GM21786 (cell line): ENCODE measurements around the gene RUSC1.
"Not testable (repeated sequence)": the region's sequence is repeated elsewhere in the genome, so short reads cannot be mapped to it uniquely, and the experiment has no call there.

Experiments used
- ATAC-seq: cut with Tn5 transposase; IDR thresholded peaks from one replicate; pipeline ENCODE4 v1.9.1; 2021; ENCODE audit not compliant: unreplicated experiment

The RUSC1 gene, protein sequence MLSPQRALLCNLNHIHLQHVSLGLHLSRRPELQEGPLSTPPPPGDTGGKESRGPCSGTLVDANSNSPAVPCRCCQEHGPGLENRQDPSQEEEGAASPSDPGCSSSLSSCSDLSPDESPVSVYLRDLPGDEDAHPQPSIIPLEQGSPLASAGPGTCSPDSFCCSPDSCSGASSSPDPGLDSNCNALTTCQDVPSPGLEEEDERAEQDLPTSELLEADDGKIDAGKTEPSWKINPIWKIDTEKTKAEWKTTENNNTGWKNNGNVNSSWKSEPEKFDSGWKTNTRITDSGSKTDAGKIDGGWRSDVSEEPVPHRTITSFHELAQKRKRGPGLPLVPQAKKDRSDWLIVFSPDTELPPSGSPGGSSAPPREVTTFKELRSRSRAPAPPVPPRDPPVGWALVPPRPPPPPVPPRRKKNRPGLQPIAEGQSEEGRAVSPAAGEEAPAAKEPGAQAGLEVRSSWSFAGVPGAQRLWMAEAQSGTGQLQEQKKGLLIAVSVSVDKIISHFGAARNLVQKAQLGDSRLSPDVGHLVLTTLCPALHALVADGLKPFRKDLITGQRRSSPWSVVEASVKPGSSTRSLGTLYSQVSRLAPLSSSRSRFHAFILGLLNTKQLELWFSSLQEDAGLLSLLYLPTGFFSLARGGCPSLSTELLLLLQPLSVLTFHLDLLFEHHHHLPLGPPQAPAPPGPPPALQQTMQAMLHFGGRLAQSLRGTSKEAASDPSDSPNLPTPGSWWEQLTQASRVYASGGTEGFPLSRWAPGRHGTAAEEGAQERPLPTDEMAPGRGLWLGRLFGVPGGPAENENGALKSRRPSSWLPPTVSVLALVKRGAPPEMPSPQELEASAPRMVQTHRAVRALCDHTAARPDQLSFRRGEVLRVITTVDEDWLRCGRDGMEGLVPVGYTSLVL

GRCh38 chr1:155320661-155321617 is at the start of gene RUSC1:
TSS of gene RUSC1 (plus strand) at chr1:155320894. CDS start at chr1:155321774, 880 bp downstream.
- ATAC-seq: no peak

GRCh38 chr1:155272466-155273342 is 48.0 kb upstream of the RUSC1 start:
- peak; percentile 28 for ATAC-seq

- peak; percentile 71 for ATAC-seq
Measured at GRCh38 chr1:155273343-155274245, 47.1 kb upstream of the RUSC1 start, which contains the start of gene CLK2. TSS of gene CLK2 (minus strand) at chr1:155273504. CDS start at chr1:155270977, 2,527 bp downstream.

GRCh38 chr1:155277070-155277901 is 43.4 kb upstream of the RUSC1 start, which contains the start of gene HCN3:
TSS of gene HCN3 (plus strand) at chr1:155277463. CDS start at chr1:155277591, 128 bp downstream.
- peak; percentile 60 for ATAC-seq

- no peak for ATAC-seq
Measured at GRCh38 chr1:155277902-155278688, 42.6 kb upstream of the RUSC1 start.

DNA sequence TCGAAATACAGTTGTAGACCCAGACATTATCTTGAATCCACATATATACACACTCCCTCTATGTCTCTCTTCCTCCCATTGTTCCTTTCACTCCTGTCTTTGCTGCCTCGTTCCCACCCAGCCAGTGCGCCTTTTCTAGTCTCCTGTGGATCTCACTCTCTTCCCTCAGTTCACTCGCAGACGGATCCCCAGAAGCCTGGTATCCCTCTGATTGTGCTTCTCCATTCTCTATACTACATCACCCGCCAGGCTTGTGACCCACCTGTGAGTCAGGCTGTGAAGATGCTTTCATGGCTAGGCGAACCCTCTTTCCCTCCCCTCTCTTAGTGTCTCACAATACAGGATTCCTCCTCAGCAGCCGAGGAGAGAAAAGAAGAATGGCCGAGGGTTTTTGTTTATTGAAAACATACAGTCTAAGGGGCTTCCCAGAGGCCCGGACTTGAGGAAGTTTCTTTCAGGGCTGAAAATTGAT is 42.0 kb upstream of the RUSC1 start:
- no peak for ATAC-seq

DNA sequence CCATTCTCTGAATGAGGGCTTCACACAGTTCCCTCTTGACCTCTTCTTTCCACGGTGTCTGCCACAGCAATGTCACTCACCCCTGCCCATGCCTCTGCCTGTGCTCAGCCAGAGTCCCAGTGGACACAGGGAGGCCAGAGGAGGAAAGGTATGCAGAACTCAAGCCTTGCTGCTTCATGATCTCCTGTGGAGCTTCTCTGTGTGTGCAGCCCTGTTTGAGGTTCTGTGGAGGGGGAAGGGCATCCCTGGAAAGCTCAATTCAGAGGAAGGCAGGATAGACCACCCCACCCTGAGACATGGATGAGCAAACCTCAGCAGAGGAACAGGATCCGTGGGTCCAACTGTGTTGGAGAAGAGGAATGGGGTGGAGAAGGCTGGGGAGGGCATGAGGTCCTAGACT is 41.4 kb upstream of the RUSC1 start:
- no peak for ATAC-seq

DNA sequence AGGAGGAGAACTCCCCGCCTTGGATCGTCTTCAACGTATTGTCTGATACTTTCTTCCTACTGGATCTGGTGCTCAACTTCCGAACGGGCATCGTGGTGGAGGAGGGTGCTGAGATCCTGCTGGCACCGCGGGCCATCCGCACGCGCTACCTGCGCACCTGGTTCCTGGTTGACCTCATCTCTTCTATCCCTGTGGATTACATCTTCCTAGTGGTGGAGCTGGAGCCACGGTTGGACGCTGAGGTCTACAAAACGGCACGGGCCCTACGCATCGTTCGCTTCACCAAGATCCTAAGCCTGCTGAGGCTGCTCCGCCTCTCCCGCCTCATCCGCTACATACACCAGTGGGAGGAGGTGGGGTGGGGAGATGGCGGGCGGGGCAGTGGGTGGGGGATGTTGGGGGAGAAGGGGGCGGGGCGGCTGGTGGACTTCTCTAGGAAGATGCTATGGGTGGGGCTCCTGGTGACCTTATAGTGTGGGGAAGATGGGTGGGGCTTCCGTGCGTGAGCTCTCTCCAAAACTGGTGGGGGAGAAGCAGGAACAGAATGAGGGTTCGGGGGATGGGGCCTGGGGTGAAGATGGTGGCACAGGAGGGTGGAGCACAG is 38.1 kb upstream of the RUSC1 start:
- ATAC-seq: no peak

- ATAC-seq: no peak
Measured at GRCh38 chr1:155284476-155284875, 36.2 kb upstream of the RUSC1 start.

DNA sequence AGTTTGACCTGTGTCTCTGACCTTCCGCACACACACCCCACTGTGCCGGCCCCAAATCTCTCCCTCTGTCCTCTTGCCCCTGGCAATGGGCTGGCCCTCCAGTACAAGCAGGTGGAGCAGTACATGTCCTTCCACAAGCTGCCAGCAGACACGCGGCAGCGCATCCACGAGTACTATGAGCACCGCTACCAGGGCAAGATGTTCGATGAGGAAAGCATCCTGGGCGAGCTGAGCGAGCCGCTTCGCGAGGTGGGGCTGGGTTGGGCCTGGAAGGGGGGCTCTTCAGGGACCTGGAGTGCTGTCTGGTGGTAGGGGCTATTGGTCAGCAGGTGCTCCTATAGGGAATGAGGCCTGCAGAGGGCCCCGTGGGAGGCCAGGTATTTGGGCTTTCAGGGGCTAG is 35.6 kb upstream of the RUSC1 start:
- ATAC-seq: no peak

- ATAC-seq: no peak
Measured at GRCh38 chr1:155285631-155286044, 35.1 kb upstream of the RUSC1 start.

- no peak for ATAC-seq
Measured at GRCh38 chr1:155286544-155286943, 34.1 kb upstream of the RUSC1 start.

DNA sequence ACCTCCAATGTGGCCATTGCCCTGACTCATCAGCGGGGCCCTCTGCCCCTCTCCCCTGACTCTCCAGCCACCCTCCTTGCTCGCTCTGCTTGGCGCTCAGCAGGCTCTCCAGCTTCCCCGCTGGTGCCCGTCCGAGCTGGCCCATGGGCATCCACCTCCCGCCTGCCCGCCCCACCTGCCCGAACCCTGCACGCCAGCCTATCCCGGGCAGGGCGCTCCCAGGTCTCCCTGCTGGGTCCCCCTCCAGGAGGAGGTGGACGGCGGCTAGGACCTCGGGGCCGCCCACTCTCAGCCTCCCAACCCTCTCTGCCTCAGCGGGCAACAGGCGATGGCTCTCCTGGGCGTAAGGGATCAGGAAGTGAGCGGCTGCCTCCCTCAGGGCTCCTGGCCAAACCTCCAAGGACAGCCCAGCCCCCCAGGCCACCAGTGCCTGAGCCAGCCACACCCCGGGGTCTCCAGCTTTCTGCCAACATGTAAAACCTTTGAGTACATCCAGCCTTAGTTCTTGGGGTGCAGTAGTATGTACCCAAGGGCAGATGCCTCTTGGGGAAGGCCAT is 32.6 kb upstream of the RUSC1 start:
- no peak for ATAC-seq

- ATAC-seq: not testable (repeated sequence)
Measured at GRCh38 chr1:155291006-155291405, 29.7 kb upstream of the RUSC1 start.

- no peak for ATAC-seq
Measured at GRCh38 chr1:155293086-155293749, 27.5 kb upstream of the RUSC1 start.
